ENCODE measurements around the gene ZNF577.

- TF ChIP-seq ZNF567 (CRISPR knock-in tag; IDR thresholded peaks at IDR 0.05; ENCODE audit: borderline replicate concordance) (no peak), RFXAP (CRISPR knock-in tag; IDR thresholded peaks at IDR 0.05; ENCODE audit: borderline replicate concordance) (no peak), POLR2A (IDR thresholded peaks at IDR 0.05; ENCODE audit: insufficient read depth in 1 of 2, low read depth in 2 of 2, low read length in 2 of 2) (no peak)
Measured at GRCh38 chr19:51824281-51825005, 63.3 kb downstream of the ZNF577 start.
